Adipose tissue (tissue), 3 donors: ENCODE results near the gene PPP2R2C. TPM values are rescaled to one million over a fixed set of nuclear protein-coding genes. Genes with fewer than 3 reads are reported as not detected.

Experiments
- H3K27ac ChIP-seq: one replicate; pipeline ENCODE4 v1.5.1; 2013; ENCODE audit warnings: low read depth, low read length
- WGBS, 3 donors: extraction: QIAGEN DNeasy Blood & Tissue Kit; methylation state at CpG; one replicate each; pipeline ENCODE4 v1.1.7; 2013; 5-methylcytosine and 5-hydroxymethylcytosine counted together
- polyA plus RNA-seq, 3 donors: library from polyadenylated mRNA; stranded (reverse); fragments of 200-250 nt; gene quantifications; one replicate each; pipeline ENCODE4 v1.2.3, GENCODE V29; 2013
- donor health status: healthy with polysubstance abuse.
- donor health status: Bipolar disorder and iron deficiency.
- donor health status: healthy.

PPP2R2C gene
- polyA plus RNA-seq, 3 donors, result 0.09 to 0.34 (median 0.32) TPM

DNA sequence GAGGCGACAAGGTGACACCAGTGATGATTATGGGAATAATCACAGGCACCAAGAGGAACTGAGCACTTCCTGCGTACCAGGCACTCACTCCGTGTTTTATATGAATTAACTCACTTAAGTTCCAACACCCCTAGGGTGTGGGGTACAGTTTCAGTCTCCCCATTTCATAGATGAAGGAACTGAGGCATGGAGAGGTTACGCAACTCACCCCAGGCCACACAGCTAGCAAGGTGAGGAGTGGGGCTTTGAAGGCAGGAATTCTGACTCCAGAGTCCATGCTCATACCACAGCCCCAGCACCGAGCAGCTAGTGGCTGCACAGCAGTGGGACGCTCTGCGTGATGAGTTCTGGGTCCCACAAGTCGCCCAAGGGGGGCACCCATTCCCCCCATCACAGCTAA lies 29.9 kb downstream of the PPP2R2C start:
- H3K27ac ChIP-seq, result no peak overlapping the region
- WGBS, 3 donors, result 72 to 88% (median 81%) methylated on average over 8 of the region's 8 CpGs

DNA sequence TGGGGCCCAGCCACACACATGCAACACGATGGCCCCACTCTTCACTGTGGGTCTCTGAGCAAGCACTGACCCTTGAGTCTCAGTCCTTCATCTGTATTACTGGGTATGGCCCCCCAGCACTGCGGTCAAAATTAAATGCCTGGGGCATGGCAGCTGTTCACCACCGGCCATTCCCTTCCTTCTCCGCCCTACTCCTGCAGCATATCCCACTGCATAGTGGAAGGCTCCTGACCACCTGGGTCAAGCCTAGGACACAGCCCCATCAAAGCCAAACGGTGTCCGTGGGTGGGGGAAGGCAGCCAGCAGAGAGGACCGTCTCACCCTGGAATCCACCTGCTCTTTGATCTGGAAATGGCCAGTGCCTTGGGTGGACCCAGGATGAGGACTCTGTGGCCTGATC lies 30.7 kb downstream of the PPP2R2C start:
- whole genome bisulfite sequencing, 3 donors, result 83 to 90% (median 87%) methylated on average over 7 of the region's 7 CpGs
- H3K27ac ChIP-seq, result no peak overlapping the region

DNA sequence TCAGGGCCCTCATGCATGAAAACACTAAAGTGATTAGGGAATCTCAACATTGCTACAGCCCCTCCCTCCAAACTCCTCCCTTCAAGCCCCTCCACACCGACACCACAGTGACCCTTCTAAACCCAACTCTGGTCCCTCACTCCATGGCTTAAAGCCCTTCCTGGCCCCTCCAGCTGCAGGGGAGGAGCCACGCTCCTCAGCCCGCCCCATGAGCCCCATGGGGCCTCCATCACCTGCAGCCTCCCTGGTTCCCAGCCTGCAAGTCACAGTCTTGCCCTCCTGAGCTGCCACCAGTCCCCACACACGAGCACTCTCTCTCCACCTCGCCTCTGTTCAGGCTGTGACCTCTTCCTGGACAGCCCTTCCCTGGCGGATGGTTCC lies 31.2 kb downstream of the PPP2R2C start:
- H3K27ac ChIP-seq, result no peak overlapping the region
- WGBS, 3 donors, result 53 to 76% (median 73%) methylated on average over 5 to 6 of the region's 6 CpGs

DNA sequence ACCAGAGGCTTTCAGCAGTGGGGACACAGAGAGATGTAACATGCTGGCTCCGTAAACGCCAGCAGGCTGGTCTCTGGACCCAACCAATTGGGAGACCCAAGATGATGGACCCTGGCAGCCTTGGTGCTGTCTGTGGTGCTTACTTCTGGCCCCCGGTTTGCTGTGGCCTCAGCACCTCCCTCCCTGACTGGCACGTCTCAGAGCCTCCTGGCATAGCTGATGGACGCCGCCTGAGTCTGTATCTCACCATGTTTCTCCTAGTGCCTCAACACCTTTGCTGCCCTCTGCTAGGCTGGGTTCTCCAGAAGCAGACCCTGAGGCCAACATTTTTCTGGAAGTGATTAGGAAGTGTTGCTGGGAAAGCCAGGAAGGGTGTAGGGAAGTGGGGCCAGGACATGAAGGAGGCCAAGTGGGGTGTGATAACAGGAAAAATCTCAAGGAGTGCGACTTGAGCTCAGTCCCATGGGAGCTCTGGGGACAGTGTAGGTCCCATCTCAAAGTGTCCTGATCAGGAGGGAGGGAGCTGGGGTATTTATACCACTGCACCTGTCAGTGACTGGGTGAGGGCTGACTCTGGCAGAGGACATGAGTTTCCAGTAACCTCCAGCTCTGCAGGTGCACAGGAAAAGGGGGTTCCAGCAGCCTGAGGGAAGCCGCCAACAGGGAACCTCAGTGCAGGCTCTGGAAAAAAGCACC lies 31.8 kb downstream of the PPP2R2C start:
- no peak overlapping the region for H3K27ac ChIP-seq
- WGBS, 3 donors, result 60 to 70% (median 61%) methylated on average over 7 to 8 of the region's 8 CpGs

DNA sequence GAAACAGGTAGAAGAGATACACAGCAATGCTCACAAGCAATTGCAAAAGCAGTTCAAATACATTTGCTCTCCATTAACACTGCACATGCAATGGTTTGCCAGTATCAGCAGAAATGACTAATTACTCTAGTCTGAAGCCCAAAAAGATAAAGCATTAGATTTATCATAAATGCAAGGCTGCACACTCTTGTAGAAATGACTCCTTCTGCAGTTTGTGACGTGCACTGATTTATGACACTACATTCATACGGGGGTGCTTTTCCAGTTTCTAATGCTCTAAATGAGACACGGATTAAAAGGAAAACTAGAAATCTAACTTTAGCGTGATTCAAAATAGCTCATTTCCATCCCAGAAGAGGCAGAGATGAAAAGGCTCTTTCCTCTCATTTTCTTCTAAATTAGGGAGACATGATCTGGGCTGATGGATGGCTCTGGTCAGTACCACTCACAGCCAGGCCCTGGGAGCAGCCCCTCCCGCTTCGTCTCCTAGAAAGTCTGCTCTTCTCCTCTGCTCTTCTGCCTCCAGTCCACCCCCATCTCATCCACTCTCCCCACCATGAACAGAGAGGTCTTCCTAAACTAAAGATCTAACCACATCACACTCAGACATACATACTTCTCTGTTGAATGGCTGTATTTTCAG lies 33.2 kb downstream of the PPP2R2C start:
- no peak overlapping the region for H3K27ac ChIP-seq
- WGBS, 3 donors, result 45 to 71% (median 55%) methylated on average over 6 of the region's 6 CpGs

DNA sequence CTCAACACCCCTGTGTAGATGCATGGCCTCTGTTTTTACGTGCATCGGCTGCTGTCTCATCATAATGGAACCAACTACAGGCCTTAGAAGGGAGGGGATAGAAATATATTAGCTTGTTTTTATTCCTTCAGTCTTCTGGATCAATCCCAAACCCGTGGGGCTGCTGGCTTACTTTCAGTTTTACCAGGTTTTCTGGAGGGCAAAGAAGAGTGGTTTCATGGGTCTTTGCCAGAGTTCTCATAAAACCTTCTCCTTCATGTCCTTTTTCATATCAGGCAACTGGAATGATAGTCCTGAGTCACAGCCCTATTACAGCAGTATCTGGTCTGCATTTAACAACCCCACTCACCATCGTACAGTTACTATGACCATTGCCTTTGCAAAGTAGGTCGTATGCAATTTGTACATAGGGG lies 34.6 kb downstream of the PPP2R2C start:
- H3K27ac ChIP-seq, result no peak overlapping the region
- WGBS, 3 donors, result 59 to 66% (median 64%) methylated on average over 5 of the region's 5 CpGs

DNA sequence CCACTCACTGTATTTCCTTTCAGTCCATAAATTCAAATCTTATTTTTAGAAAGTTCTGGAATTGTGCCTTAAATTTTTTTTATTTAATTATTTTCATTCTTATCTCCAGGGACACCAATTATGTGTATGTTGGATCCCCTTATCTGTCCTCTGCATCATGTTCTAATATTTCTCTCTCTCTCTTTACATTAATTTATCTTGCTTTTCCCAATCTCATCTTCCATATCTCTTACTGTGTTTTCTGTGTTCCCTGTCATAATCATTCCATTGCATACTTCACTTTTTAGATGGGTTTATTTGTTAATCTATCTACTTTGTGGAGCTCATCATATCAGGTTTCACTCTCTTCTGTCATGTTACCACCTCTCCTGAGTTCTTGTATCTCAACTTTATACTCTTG lies 37.4 kb downstream of the PPP2R2C start:
- H3K27ac ChIP-seq, result no peak overlapping the region

DNA sequence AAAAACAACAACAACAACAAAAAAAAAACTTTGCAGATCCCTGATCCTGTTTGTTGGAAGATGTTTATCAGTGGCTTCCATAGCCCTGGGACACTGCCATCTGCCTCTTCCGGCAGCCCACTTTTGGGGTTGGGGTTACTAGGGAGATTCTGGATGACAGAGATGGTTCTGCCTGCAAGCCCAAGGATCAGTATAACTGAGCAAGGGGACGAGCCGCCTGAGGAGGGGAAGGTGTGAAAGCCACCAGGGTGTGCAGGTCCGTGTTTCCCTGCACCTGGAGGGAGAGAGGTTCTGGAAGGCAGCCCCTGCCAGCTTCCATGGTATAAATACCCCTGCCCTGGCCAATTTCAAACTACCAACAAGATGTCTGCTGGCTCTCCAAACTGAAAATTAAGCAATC lies 41.5 kb downstream of the PPP2R2C start:
- 59 to 67% (median 66%) methylated on average over 4 of the region's 4 CpGs for WGBS, 3 donors
- no peak overlapping the region for H3K27ac ChIP-seq

DNA sequence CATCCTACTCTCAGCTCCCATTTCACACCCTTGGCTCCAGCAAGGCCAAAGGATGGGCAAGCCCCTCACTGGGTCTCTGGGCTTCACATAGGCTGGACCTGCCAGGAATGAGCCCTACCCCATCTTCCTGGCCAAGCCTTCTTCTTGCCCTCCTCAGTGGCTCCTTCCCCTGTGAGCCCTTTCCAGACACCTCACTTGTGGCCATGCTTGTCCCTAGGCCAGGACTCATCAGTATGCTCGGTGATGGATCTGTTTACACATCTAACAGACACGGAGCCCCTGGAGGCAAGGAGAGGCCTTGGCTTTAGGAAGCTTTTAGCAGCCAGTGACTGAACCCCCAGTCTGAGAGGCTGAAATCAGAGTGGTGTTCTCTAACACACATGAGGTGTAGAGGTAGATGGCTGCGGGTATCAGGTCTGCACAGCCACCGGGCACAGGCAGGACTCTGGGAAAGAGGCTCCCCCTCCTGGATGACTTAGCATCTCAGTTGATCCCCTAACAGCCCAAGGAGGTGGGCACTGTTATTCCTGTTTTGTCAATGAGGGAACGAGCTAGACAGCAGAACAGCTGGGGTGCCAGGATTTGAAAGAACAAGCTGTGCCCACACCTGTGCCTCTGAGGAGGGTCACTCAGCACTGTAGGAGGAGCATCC lies 44.8 kb downstream of the PPP2R2C start:
- 30 to 47% (median 37%) methylated on average over 5 of the region's 5 CpGs for WGBS, 3 donors
- no peak overlapping the region for H3K27ac ChIP-seq

DNA sequence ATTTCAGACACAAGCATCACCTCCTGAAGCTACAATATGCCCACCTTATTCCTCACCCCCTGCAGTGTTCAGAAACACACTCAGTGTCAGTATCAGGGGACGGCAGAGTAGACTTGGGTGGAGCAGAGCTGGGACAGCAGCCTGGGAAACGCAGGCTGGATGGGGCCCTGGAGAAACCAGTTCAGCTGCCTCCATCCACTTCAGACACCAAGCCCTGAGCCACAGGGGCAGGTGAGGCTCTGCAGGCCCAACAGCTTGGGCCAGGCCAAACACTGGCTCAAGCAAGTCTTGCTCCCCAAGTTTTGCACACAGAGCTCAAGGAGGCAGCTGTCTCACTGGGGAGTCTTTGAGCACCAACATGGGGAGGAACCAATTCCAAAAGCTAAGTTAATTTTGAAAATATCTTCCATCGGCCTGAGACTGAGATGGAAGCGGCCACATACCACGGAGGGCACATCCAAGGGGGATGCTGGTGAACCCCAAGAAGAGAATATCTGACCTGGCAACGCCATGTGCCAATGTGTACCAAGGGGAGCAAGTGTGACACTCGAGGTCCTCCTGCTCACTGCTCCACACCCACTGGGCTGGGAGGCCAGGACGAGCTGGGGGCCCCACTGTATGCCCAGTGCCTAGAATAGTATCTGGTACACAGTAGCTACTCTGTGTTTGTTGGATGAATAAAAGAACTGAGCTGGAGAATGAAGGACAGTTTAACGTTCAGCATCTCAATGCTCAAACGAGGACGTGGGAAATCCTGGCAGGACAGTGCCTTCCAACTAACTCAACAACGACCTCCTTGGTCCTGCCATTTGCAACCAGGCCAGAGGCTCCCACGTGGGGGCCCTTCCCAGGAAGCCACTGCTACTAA lies 45.6 kb downstream of the PPP2R2C start:
- 47 to 67% (median 66%) methylated on average over 12 to 13 of the region's 13 CpGs for WGBS, 3 donors
- no peak overlapping the region for H3K27ac ChIP-seq

DNA sequence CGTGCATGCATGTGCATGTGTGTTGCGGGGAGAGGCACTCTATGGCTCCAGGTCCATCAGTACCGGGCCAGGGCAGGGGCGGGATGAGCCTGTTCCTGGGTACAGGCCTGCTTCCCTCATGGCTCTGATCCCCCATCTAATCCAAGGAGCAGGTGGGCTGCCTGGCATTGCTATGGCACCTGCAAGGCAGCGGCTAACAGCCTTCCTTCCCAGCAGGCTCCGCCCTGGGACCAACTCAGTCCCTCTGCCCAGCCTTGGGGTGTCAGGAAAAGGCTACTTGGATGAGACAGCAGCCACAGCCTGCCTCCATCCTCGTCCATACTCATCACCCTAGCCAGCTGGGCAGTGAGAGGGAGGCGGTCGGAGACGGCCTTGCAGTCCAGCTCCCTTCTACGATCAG lies 46.5 kb downstream of the PPP2R2C start:
- 54 to 78% (median 70%) methylated on average over 11 of the region's 11 CpGs for WGBS, 3 donors
- H3K27ac ChIP-seq, result no peak overlapping the region

DNA sequence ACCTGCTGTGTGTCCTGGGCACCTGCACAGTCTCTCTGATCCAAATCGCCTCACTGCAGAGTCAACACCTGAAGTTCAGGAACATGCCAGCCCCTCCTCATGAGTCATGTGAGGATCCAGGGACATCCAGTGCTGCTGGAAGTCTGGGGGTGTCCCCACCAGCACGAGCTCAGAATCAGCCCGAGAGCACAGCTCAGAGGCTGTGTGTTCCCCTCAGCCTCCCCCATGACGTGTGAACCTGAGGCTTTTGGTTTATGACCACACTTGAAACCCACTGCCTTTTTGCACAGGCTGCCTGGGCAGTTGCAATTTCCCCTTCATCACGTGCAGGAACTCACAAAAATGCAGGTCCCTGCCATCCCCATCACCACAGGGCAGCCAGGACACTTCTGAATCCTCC lies 47.1 kb downstream of the PPP2R2C start:
- H3K27ac ChIP-seq, result no peak overlapping the region
- 41 to 54% (median 41%) methylated on average over 5 of the region's 5 CpGs for WGBS, 3 donors

DNA sequence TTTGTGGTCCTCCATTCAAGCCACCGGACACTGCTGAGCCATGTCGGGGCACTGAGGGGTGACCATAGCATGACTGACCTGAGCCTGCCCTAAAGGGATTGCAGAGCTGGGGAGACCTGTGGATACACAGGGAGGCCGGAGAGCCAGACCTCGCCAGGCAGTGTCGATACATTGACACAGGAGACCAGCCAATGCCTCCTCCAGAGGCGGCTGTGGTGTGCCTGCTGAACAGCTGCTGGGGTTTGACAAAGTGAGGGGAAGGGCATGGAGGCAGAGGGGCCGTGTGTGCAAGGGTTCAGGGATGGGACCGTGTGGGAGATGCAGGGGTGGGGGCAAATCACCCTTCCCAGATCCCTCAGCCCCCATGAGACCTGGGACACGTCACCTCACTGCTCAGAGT lies 48.0 kb downstream of the PPP2R2C start:
- no peak overlapping the region for H3K27ac ChIP-seq
- 60 to 79% (median 73%) methylated on average over 9 of the region's 9 CpGs for WGBS, 3 donors

DNA sequence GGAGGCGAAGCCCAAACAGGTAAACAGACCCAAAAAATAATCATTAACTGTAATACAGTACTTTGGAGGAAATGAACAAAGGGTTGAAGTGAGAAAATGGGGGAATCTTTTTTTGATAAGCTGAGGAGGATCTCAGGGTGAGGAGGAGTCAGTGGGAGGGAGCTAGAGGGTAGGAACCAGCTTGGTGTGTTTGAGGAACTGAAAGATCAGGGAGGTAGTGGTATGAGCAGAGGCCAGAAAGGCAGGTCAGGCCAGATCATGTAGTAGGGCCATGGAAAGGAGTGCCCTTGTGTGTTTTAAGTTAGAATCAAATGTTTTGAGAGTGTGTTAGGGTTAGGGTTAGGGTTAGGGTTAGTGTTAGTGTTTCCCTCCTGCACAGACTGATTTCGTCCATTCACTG lies 48.8 kb downstream of the PPP2R2C start:
- 61 to 80% (median 77%) methylated on average over 2 of the region's 2 CpGs for WGBS, 3 donors
- no peak overlapping the region for H3K27ac ChIP-seq

DNA sequence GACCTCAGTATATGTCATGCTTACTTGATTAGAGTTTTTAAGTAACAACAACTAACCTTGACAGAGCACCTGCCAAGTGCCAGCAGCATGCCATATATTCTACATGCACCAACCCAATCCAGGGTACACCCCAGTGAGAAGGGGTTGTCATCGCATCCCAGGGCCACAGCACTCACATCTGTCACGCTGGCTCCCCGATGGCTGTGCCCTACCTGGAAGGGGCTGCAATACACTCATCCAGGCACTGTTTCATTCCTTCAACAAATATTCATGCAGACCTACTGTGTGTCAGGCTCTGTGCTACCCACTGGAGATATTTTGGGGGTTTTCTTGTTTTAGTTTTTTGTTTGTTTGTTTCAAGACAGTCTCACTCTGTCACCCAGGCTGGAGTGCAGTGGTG lies 49.5 kb downstream of the PPP2R2C start:
- WGBS, 3 donors, result 91 to 98% (median 94%) methylated on average over 3 of the region's 3 CpGs
- H3K27ac ChIP-seq, result no peak overlapping the region

DNA sequence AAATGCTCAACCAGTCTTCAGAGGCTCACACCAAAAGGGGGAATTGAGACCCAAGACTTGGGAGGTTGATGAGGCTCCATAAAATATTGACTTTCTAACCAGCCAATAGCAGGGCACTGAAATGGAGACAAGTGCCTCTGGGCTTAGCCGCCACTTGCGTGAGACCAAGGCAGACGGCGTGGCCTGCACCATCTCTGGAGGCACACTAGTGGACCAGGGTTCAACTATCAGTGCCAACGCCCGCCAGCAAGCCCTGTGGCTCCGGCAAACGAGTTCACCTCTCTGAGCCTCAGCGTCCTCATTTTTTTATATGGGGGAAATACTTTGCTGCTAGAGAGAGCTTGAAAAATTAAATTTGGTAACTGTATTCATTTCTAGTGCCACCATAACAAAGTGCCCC lies 50.3 kb downstream of the PPP2R2C start:
- 88 to 95% (median 89%) methylated on average over 9 of the region's 9 CpGs for WGBS, 3 donors
- no peak overlapping the region for H3K27ac ChIP-seq

DNA sequence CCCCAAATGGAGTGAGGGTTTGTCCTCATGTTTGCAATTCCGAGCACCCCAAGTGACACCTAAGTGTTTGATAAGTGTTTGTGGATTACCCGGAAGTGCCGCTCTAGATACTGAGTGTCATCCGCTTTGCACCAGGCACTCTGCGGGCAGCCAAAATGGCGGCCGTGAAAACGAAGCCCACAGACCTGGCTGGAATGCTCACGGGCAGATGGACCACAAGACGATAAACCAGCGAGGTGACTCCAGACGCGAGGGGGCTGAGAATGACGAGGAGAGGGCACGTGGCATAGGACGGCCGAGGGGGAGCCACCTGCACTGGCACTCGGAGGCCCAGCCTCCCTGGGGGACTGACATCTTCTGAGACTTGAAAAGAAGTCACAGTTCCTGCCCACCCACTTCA lies 51.0 kb downstream of the PPP2R2C start:
- no peak overlapping the region for H3K27ac ChIP-seq
- 88 to 93% (median 92%) methylated on average over 18 of the region's 18 CpGs for WGBS, 3 donors

DNA sequence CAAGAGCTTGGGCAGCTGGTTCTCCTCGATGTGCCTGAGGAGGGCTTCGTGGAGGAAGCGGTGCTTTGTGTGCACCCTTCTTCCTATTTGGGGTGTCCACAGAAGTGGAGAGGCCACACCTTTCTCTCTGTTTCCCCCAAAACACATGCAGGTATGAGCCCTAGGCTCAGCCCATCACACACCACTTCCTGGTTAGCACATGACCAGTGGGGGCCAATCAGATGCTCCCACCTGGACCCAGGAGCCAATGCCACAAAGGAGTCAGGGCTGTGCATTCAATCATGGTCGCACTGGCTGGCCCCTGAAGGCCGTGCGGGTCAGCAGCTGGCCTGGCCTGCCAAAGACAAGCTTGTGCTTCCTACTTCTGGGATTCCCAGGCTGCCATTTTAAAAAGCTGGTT lies 51.4 kb downstream of the PPP2R2C start:
- 89 to 94% (median 93%) methylated on average over 6 of the region's 6 CpGs for WGBS, 3 donors
- no peak overlapping the region for H3K27ac ChIP-seq

DNA sequence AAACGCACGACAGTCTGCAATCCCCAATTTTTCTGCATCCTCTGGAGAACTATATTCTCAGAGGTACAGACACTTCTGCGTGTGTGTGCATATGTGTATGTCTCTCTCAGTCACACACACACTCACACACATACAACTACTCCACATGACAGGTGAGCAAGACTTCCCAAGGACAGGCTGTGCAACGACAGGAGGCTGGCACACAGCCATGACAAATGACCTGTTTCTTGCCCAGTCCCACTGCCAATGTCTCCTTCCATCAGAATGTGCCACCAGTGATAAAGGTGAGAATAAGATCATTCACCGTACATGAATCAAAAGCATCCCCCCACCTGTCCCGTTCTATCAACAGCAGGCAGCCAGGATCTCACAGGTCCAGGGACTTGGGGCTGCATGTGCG lies 52.4 kb downstream of the PPP2R2C start:
- WGBS, 3 donors, result 36 to 84% (median 74%) methylated on average over 7 of the region's 7 CpGs
- no peak overlapping the region for H3K27ac ChIP-seq
